Tibial nerve (tissue), 4 donors: ENCODE results near the gene TBXAS1. TPM values are rescaled to one million over a fixed set of nuclear protein-coding genes. Genes with fewer than 3 reads are reported as not detected.

Experiments used
- DNase-seq, 2 donors: peaks; one replicate each; pipeline ENCODE4 v3.0.0-alpha.2; 2019; ENCODE audit warnings: low spot score in 2 of 2
- H3K27ac ChIP-seq, 4 donors: fragments of 200-600 bp; sonication (generic) in 3 of 4; one replicate each; pipeline ENCODE4 v1.5.1; 2017 to 2019; ENCODE audit warnings: mild to moderate bottlenecking in 1 of 4
- H3K27me3 ChIP-seq, 2 donors: fragments of 200-600 bp; sonication (generic) in 1 of 2; one replicate each; pipeline versions ENCODE4 v1.5.1 to v1.6.0; 2017 to 2019
- H3K36me3 ChIP-seq, 3 donors: fragments of 200-600 bp; sonication (generic); one replicate each; pipeline ENCODE4 v1.5.1; 2018 to 2019
- H3K4me1 ChIP-seq, 4 donors: fragments of 200-600 bp; sonication (generic) in 3 of 4; one replicate each; pipeline ENCODE4 v1.5.1; 2017 to 2019
- H3K4me3 ChIP-seq, 4 donors: fragments of 200-600 bp; sonication (generic) in 3 of 4; one replicate each; pipeline ENCODE4 v1.5.1; 2017 to 2019; ENCODE audit warnings: mild to moderate bottlenecking in 1 of 4, moderate library complexity in 1 of 4
- H3K9me3 ChIP-seq, 4 donors: fragments of 200-600 bp; sonication (generic) in 3 of 4; one replicate each; pipeline ENCODE4 v1.5.1; 2017 to 2019
- CTCF ChIP-seq, 5 experiments: fragments of 200-600 bp in 3 of 5; fragments of 450-650 bp in 2 of 5; sonication (generic) in 3 of 5; IDR thresholded peaks; one replicate each; pipeline ENCODE4 v1.5.1; 2016 to 2019; ENCODE audit warnings: antibody characterized with exemption in 5 of 5, mild to moderate bottlenecking in 3 of 5, moderate library complexity in 2 of 5
- EP300 ChIP-seq, 2 donors: sonication (generic); formaldehyde crosslinking; IDR thresholded peaks; one replicate each; pipeline ENCODE4 v1.6.1; 2017; ENCODE audit warnings: antibody characterized with exemption in 2 of 2, mild to moderate bottlenecking in 1 of 2
- POLR2A ChIP-seq, 2 donors: fragments of 450-650 bp; IDR thresholded peaks; one replicate each; pipeline ENCODE4 v1.6.1; 2017; ENCODE audit warnings: antibody characterized with exemption in 2 of 2, mild to moderate bottlenecking in 2 of 2, moderate library complexity in 2 of 2
- WGBS, 2 donors: methylation state at CpG; one replicate each; pipeline ENCODE4 v1.1.5; 2018; 5-methylcytosine and 5-hydroxymethylcytosine counted together
- total RNA-seq, 4 donors: library from RNA; depleted of rRNA; stranded (reverse); fragments of >200 nt; gene quantifications; one replicate each; pipeline ENCODE4 v1.1.0, GENCODE V29; 2016

TBXAS1 gene
- total RNA-seq, 4 donors from 2014 or later, result 19.0 to 80.4 (median 30.5) TPM

GRCh38 chr7:139990142-139990535 lies 161.1 kb downstream of the TBXAS1 start:
- H3K36me3 ChIP-seq, result no peaks in the 10 kb centered on the region
- no peak overlapping the region for H3K4me3 ChIP-seq
- peaks cover 0 to 3% (median 0%) of the 10 kb centered on the region in 4 donors for H3K4me1 ChIP-seq
- TF ChIP-seq CTCF (IDR thresholded peaks at IDR 0.05) (no peak), EP300 (IDR thresholded peaks at IDR 0.05) (no peak), POLR2A (IDR thresholded peaks at IDR 0.05) (no peak)
- DNase-seq, result no peak
- H3K9me3 ChIP-seq, result no peaks in the 10 kb centered on the region
- WGBS, 2 donors, result 85 to 89% methylated on average over 10 of the region's 10 CpGs
- no peak overlapping the region for H3K27ac ChIP-seq
- H3K27me3 ChIP-seq, result no peaks in the 10 kb centered on the region

GRCh38 chr7:139990571-139991268 lies 161.7 kb downstream of the TBXAS1 start:
- TF ChIP-seq CTCF (IDR thresholded peaks at IDR 0.05) (no peak), EP300 (IDR thresholded peaks at IDR 0.05) (no peak), POLR2A (IDR thresholded peaks at IDR 0.05) (no peak)
- H3K36me3 ChIP-seq, result no peaks in the 10 kb centered on the region
- no peak for DNase-seq
- WGBS, 2 donors, result 75 to 79% methylated on average over 22 of the region's 22 CpGs
- no peak overlapping the region for H3K27ac ChIP-seq
- peaks cover 0 to 4% (median 0%) of the 10 kb centered on the region in 4 donors for H3K4me1 ChIP-seq
- H3K9me3 ChIP-seq, result no peaks in the 10 kb centered on the region
- H3K4me3 ChIP-seq, result no peak overlapping the region
- H3K27me3 ChIP-seq, result no peaks in the 10 kb centered on the region

- Histone ChIP-seq H3K4me3 (no peak overlapping the region), H3K9me3 (no peaks in the 10 kb centered on the region), H3K36me3 (no peaks in the 10 kb centered on the region), H3K27ac (no peak overlapping the region), H3K4me1 (peaks cover 0 to 4% (median 0%) of the 10 kb centered on the region in 4 donors), H3K27me3 (no peaks in the 10 kb centered on the region)
- DNase-seq, result no peak
- WGBS, 2 donors, result 80 to 82% methylated on average over 5 of the region's 5 CpGs
- TF ChIP-seq EP300 (IDR thresholded peaks at IDR 0.05), result no peak
- TF ChIP-seq CTCF (IDR thresholded peaks at IDR 0.05), result no peak
- TF ChIP-seq POLR2A (IDR thresholded peaks at IDR 0.05), result no peak
These were observed 162.2 kb downstream of the TBXAS1 start for GRCh38 chr7:139991269-139991666.

GRCh38 chr7:139991911-139992310 lies 162.8 kb downstream of the TBXAS1 start:
- H3K36me3 ChIP-seq, result no peaks in the 10 kb centered on the region
- no peak overlapping the region for H3K4me3 ChIP-seq
- no peaks in the 10 kb centered on the region for H3K9me3 ChIP-seq
- no peaks in the 10 kb centered on the region for H3K27me3 ChIP-seq
- peaks cover 0 to 4% (median 0%) of the 10 kb centered on the region in 4 donors for H3K4me1 ChIP-seq
- DNase-seq, result no peak
- TF ChIP-seq CTCF (IDR thresholded peaks at IDR 0.05) (no peak), EP300 (IDR thresholded peaks at IDR 0.05) (no peak), POLR2A (IDR thresholded peaks at IDR 0.05) (no peak)
- WGBS, 2 donors, result 84 to 89% methylated on average over 6 of the region's 6 CpGs
- no peak overlapping the region for H3K27ac ChIP-seq

DNA sequence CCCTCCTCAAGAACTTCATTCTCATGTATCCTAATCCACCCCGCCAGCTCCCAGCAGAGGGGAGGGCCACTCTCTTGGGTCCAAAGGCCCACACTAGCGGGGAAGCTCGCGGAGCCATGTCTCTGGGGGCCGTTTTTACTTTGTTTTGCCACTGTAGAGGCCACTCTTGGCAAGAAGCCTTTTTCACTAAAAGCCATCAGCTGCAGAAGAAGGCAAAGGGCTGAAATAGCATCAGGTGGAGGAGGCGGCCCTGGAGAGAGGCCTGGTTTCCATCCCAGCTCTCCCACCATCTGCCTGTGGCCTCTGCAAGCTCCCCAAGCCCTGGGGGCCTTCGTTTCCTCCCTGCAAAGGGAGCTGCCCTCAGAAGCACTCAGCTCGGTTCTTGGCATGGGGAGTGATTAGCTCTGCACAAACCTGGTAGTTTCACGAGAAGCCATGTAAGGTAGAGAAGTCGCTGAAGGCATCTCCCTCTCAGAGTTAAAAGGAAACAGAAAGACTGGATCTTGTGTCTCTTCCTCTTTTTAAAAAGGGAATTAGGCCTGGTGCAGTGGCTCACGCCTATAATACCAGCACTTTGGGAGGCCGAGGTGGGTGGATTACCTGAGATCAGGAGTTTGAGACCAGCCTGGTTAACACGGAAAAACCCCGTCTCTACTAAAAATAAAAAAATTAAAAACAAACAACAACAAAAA lies 163.4 kb downstream of the TBXAS1 start:
- Histone ChIP-seq H3K9me3 (no peaks in the 10 kb centered on the region), H3K27ac (no peak overlapping the region), H3K36me3 (no peaks in the 10 kb centered on the region), H3K4me3 (no peak overlapping the region), H3K27me3 (no peaks in the 10 kb centered on the region), H3K4me1 (peaks cover 0 to 4% (median 0%) of the 10 kb centered on the region in 4 donors)
- DNase-seq, result no peak
- 78 to 87% methylated on average over 14 of the region's 14 CpGs for WGBS, 2 donors
- TF ChIP-seq EP300 (IDR thresholded peaks at IDR 0.05), result no peak
